IMR-90 (cell line): ENCODE data around the gene PYY. TPM values are rescaled to one million over a fixed set of nuclear protein-coding genes. Genes with fewer than 3 reads are reported as not detected.

Source experiments
- ATAC-seq: fragments of 200-7000 bp; cut with Tn5 transposase; 2 replicates; pipeline ENCODE4 v1.9.1; 2020; ENCODE audit warnings: low read depth, mild to moderate bottlenecking, moderate library complexity
- BruUV-seq: library from RNA; stranded (reverse); fragments of 400-500 nt; replicated peaks from 2 replicates; lab custom pipeline; 2021; lab: Mats Ljungman, UMichigan
- CTCF ChIA-PET: fragments of 300-600 bp; formaldehyde crosslinking; extraction: SDS; loops from one replicate; lab custom pipeline; 2021; ENCODE audit warnings: antibody characterized with exemption; lab: Yijun Ruan, JAX
- POLR2A ChIA-PET: fragments of 300-600 bp; sonication (Branson Sonifier 250); formaldehyde crosslinking; loops from one replicate; lab custom pipeline; 2022; ENCODE audit warnings: antibody characterized with exemption; ENCODE audit not compliant: unreplicated experiment; lab: Charles Lee
- DNase-seq: peaks from one replicate; pipeline ENCODE4 v3.0.0; 2013
- H2AFZ ChIP-seq: replicated peaks from 2 replicates; pipeline ENCODE3; 2013; ENCODE audit warnings: low read length, mild to moderate bottlenecking; ENCODE audit not compliant: poor library complexity
- H2AK5ac ChIP-seq: 2 replicates; pipeline ENCODE4 v1.6.1; 2013; ENCODE audit warnings: low read depth, low read length, inconsistent platforms
- H2AK9ac ChIP-seq: replicated peaks from 2 replicates; pipeline ENCODE3; 2013; ENCODE audit warnings: mild to moderate bottlenecking, low read depth, low read length, moderate library complexity; ENCODE audit not compliant: poor library complexity
- H2BK120ac ChIP-seq: 2 replicates; pipeline ENCODE4 v1.6.1; 2013; ENCODE audit warnings: low read depth, low read length, inconsistent platforms
- H2BK15ac ChIP-seq: 3 replicates; pipeline ENCODE4 v1.6.1; 2013; ENCODE audit warnings: low read depth, low read length, inconsistent platforms
- H2BK20ac ChIP-seq: 2 replicates; pipeline ENCODE4 v1.6.1; 2013; ENCODE audit warnings: low read depth, mild to moderate bottlenecking, inconsistent platforms, low read length, moderate library complexity
- H2BK5ac ChIP-seq: 2 replicates; pipeline ENCODE4 v1.6.1; 2013; ENCODE audit warnings: mild to moderate bottlenecking, low read depth, low read length, inconsistent platforms; ENCODE audit not compliant: poor library complexity, severe bottlenecking
- H3K14ac ChIP-seq: replicated peaks from 2 replicates; pipeline ENCODE4 v1.6.1; 2013; ENCODE audit warnings: low read depth, low read length, inconsistent platforms
- H3K18ac ChIP-seq: 2 replicates; pipeline ENCODE4 v1.6.1; 2013; ENCODE audit warnings: low read depth, low read length, control low read depth
- H3K23ac ChIP-seq: 2 replicates; pipeline ENCODE4 v1.6.1; 2013; ENCODE audit warnings: low read depth, low read length, inconsistent platforms
- H3K27ac ChIP-seq: 2 replicates; pipeline ENCODE4 v1.5.1; 2013; ENCODE audit warnings: mild to moderate bottlenecking, control low read depth, low read length; ENCODE audit not compliant: insufficient read depth
- H3K27me3 ChIP-seq: 2 replicates; pipeline ENCODE4 v1.6.1; 2013; ENCODE audit warnings: low read length; ENCODE audit not compliant: control insufficient read depth, insufficient read depth
- H3K36me3 ChIP-seq: 2 replicates; pipeline ENCODE4 v1.6.1; 2013; ENCODE audit warnings: low read length, mixed read lengths; ENCODE audit not compliant: control insufficient read depth, insufficient read depth
- H3K4ac ChIP-seq: 2 replicates; pipeline ENCODE4 v1.6.1; 2013; ENCODE audit warnings: low read depth, low read length, inconsistent platforms
- H3K4me1 ChIP-seq: 2 replicates; pipeline ENCODE4 v1.6.1; 2013; ENCODE audit warnings: low read length, mixed read lengths; ENCODE audit not compliant: control insufficient read depth, insufficient read depth
- H3K4me2 ChIP-seq: 2 replicates; pipeline ENCODE4 v1.6.1; 2013; ENCODE audit warnings: low read depth, mild to moderate bottlenecking, control low read depth, low read length, moderate library complexity
- H3K4me3 ChIP-seq: 2 replicates; pipeline ENCODE4 v1.5.1; 2013; ENCODE audit warnings: low read depth, mild to moderate bottlenecking, control low read depth, low read length, moderate library complexity; ENCODE audit not compliant: insufficient read depth
- H3K56ac ChIP-seq: 2 replicates; pipeline ENCODE4 v1.6.1; 2013; ENCODE audit warnings: low read length, inconsistent platforms; ENCODE audit not compliant: insufficient read depth; ENCODE audit errors: extremely low read depth
- H3K79me1 ChIP-seq, 2 experiments: 2 replicates each; pipeline ENCODE4 v1.6.1; 2013; ENCODE audit warnings: low read length in 2 of 2, inconsistent platforms in 1 of 2, low read depth in 1 of 2
- H3K9ac ChIP-seq: 2 replicates; pipeline ENCODE4 v1.6.1; 2013; ENCODE audit warnings: low read depth, low read length, control low read depth
- H3K9me1 ChIP-seq: 2 replicates; pipeline ENCODE4 v1.6.1; 2013; ENCODE audit warnings: low read length, inconsistent platforms; ENCODE audit not compliant: insufficient read depth
- H3K9me3 ChIP-seq: 2 replicates; pipeline ENCODE4 v1.6.1; 2013; ENCODE audit warnings: low read length; ENCODE audit not compliant: control insufficient read depth, insufficient read depth
- H4K20me1 ChIP-seq: 2 replicates; pipeline ENCODE4 v1.6.1; 2013; ENCODE audit warnings: low read length, inconsistent platforms; ENCODE audit not compliant: insufficient read depth
- H4K5ac ChIP-seq: 2 replicates; pipeline ENCODE4 v1.6.1; 2013; ENCODE audit warnings: mild to moderate bottlenecking, low read depth, low read length, control low read depth
- H4K8ac ChIP-seq, 2 experiments: 2 replicates each; pipeline ENCODE4 v1.6.1; 2013; ENCODE audit warnings: low read depth in 2 of 2, low read length in 2 of 2, control low read depth in 1 of 2, inconsistent platforms in 1 of 2
- H4K91ac ChIP-seq: 2 replicates; pipeline ENCODE4 v1.6.1; 2013; ENCODE audit warnings: low read depth, low read length, inconsistent platforms; ENCODE audit not compliant: insufficient read depth
- BHLHE40 ChIP-seq: fragments of 150-350 bp; IDR thresholded peaks from 2 replicates; pipeline ENCODE4 v1.6.1; 2016; ENCODE audit warnings: mild to moderate bottlenecking, low read depth, low read length
- CTCF ChIP-seq: conservative IDR thresholded peaks from 2 replicates; pipeline ENCODE4 v1.5.1; 2012; ENCODE audit warnings: mild to moderate bottlenecking, low read depth, low read length, improper control_type of control experiment
- ELK1 ChIP-seq: fragments of 150-350 bp; IDR thresholded peaks from 2 replicates; pipeline ENCODE4 v1.6.1; 2016; ENCODE audit warnings: low read depth, mild to moderate bottlenecking, low read length, moderate library complexity, borderline replicate concordance
- MAFK ChIP-seq: IDR thresholded peaks from 2 replicates; pipeline ENCODE4 v1.6.1; 2012; ENCODE audit warnings: low read depth, low read length, improper control_type of control experiment
- MXI1 ChIP-seq: IDR thresholded peaks from 2 replicates; pipeline ENCODE4 v1.6.1; 2012; ENCODE audit warnings: low read depth, mild to moderate bottlenecking, low read length, moderate library complexity, borderline replicate concordance
- NFE2L2 ChIP-seq: fragments of 150-350 bp; IDR thresholded peaks from 2 replicates; pipeline ENCODE4 v1.6.1; 2016; ENCODE audit warnings: low read depth, mild to moderate bottlenecking, low read length
- RFX5 ChIP-seq: IDR thresholded peaks from 2 replicates; pipeline ENCODE4 v1.8.0; 2012; ENCODE audit warnings: low read depth, mild to moderate bottlenecking, low read length, moderate library complexity
- SMC3 ChIP-seq: fragments of 150-350 bp; IDR thresholded peaks from 2 replicates; pipeline ENCODE4 v1.6.1; 2016; ENCODE audit warnings: low read depth, mild to moderate bottlenecking, antibody characterized with exemption, low read length, moderate library complexity
- USF2 ChIP-seq: fragments of 150-350 bp; IDR thresholded peaks from 2 replicates; pipeline ENCODE4 v1.6.1; 2017; ENCODE audit warnings: mild to moderate bottlenecking, antibody characterized with exemption, low read length, low read depth
- WGBS, 2 experiments: methylation state at CpG; one replicate each; pipeline versions ENCODE4 v1.1.5 to v1.1.7; 2013; ENCODE audit warnings: missing lambda C conversion rate in 2 of 2; ENCODE audit not compliant: insufficient read length in 1 of 2; ENCODE audit errors: extremely low coverage in 2 of 2; 5-methylcytosine and 5-hydroxymethylcytosine counted together
- dilution Hi-C: fragments of 300-500 bp; cut with HindIII; formaldehyde crosslinking; loops from one replicate; pipeline ENCODE4 v1.14.3; 2018; ENCODE audit warnings: low sequenced_read_pairs; ENCODE audit not compliant: unreplicated experiment
- in situ Hi-C: fragments of 300-500 bp; cut with MboI; formaldehyde crosslinking; loops from 3 replicates; pipeline ENCODE4 v1.14.3; 2019; ENCODE audit warnings: low sequenced_read_pairs, inconsistent platforms, mixed read lengths
- intact Hi-C: fragments of 100-400 bp; cut with micrococcal nuclease; formaldehyde crosslinking; loops from 2 replicates; pipeline ENCODE4 v1.10.0; 2022
- polyA plus RNA-seq, 3 experiments: library from polyadenylated mRNA; depleted of rRNA; stranded (reverse); fragments of >200 nt; gene quantifications; 2 replicates each; pipeline ENCODE4 v1.2.3, GENCODE V29; 2012; ENCODE audit warnings: low replicate concordance in 1 of 3
- total RNA-seq: library from RNA; depleted of rRNA; stranded (reverse); fragments of >200 nt; gene quantifications from 2 replicates; pipeline ENCODE4 v1.2.3, GENCODE V29; 2012

PYY gene
- total and polyA plus RNA-seq, 2 of the 4 experiments (the other 2 are of a cell fraction) = not detected

GRCh38 chr17:43987131-43988021 is 33.6 kb upstream of the PYY start (continued):
- TF ChIP-seq USF2 = no peak

- dilution Hi-C loops (no loop called here), intact Hi-C loops (no loop called here), in situ Hi-C loops (no loop called here)
- H3K27me3 ChIP-seq = peaks cover 63% of the 10 kb centered on the region
- no peaks in the 10 kb centered on the region for H3K36me3 ChIP-seq
- no peaks in the 10 kb centered on the region for H4K20me1 ChIP-seq
- peaks cover 2% of the 10 kb centered on the region; the same call in 1 of the 2 replicates for H3K4me1 ChIP-seq
- H3K27ac ChIP-seq = no peak overlapping the region
- H3K14ac ChIP-seq = no peak overlapping the region
- H4K5ac ChIP-seq = no peak overlapping the region
- no peak overlapping the region for H2AFZ ChIP-seq
- no peak overlapping the region for H3K9ac ChIP-seq
- no peak for DNase-seq
- BruUV-seq = no TSS peak
- H3K4ac ChIP-seq = no peak overlapping the region
- H2BK120ac ChIP-seq = no peak overlapping the region
- WGBS, 2 experiments = 67% methylated on average over 1 of the region's 7 CpGs; no CpG with 5 or more reads in 1 of the 2 experiments
- H3K18ac ChIP-seq = no peak overlapping the region
- no peak overlapping the region for H3K4me3 ChIP-seq
- no peaks in the 10 kb centered on the region for H3K9me1 ChIP-seq
- H3K79me1 ChIP-seq = no peaks in the 10 kb centered on the region
- H3K4me2 ChIP-seq = no peak overlapping the region
- ChIA-PET CTCF (interaction anchor here (1.1 kb wide), 1 partner anchor 129 kb away, joined by 3 read pairs; no protein-coding TSS in a partner anchor), POLR2A (interaction anchor here (0.6 kb wide), 1 partner anchor 92 kb away, joined by 4 read pairs; no protein-coding TSS in a partner anchor)
- no peak overlapping the region for H3K23ac ChIP-seq
- no peak overlapping the region for H3K56ac ChIP-seq
- no peak overlapping the region for H2AK5ac ChIP-seq
- no peak overlapping the region for H2BK5ac ChIP-seq
- H4K91ac ChIP-seq = no peak overlapping the region
- no peak overlapping the region for H2BK20ac ChIP-seq
- H3K9me3 ChIP-seq = no peaks in the 10 kb centered on the region
- ATAC-seq = no peak
- H4K8ac ChIP-seq = no peak overlapping the region
- H2AK9ac ChIP-seq = no peak overlapping the region
- no peak overlapping the region for H2BK15ac ChIP-seq
- TF ChIP-seq MXI1 (no peak), MAFK (no peak), RFX5 (no peak), SMC3 (no peak), NFE2L2 (no peak), CTCF (no peak), ELK1 (no peak), BHLHE40 (no peak)
Measured at GRCh38 chr17:43986225-43986981, 32.7 kb upstream of the PYY start.
